Prostate gland (tissue), 2 donors: ENCODE measurements around the gene HSPG2. TPM values are rescaled to one million over a fixed set of nuclear protein-coding genes. Genes with fewer than 3 reads are reported as not detected.

Experiments used
- DNase-seq: peaks from one replicate; pipeline ENCODE4 v3.0.0-alpha.2; 2019; ENCODE audit warnings: low spot score
- H3K27ac ChIP-seq, 2 donors: fragments of 200-600 bp; sonication (generic); 2 replicates each; pipeline ENCODE4 v1.5.1; 2017 to 2019
- H3K27me3 ChIP-seq: fragments of 200-600 bp; sonication (generic); replicated peaks from 2 replicates; pipeline ENCODE4 v1.5.1; 2019; ENCODE audit not compliant: insufficient read depth
- H3K36me3 ChIP-seq, 2 donors: fragments of 200-600 bp; sonication (generic); 1 replicate in 1 of 2; 2 replicates in 1 of 2; pipeline versions ENCODE4 v1.5.1 to v1.8.1; 2017 to 2019
- H3K4me1 ChIP-seq: fragments of 200-600 bp; sonication (generic); replicated peaks from 2 replicates; pipeline ENCODE4 v1.5.1; 2019
- H3K4me3 ChIP-seq, 2 donors: fragments of 200-600 bp; sonication (generic); 2 replicates each; pipeline ENCODE4 v1.5.1; 2017 to 2019
- H3K9me3 ChIP-seq: fragments of 200-600 bp; sonication (generic); 2 replicates; pipeline ENCODE4 v1.5.1; 2017
- POLR2A ChIP-seq: fragments of 450-650 bp; IDR thresholded peaks from one replicate; pipeline ENCODE4 v1.6.1; 2016; ENCODE audit warnings: antibody characterized with exemption, mild to moderate bottlenecking
- POLR2AphosphoS5 ChIP-seq: sonication (generic); formaldehyde crosslinking; IDR thresholded peaks from one replicate; pipeline ENCODE4 v1.6.1; 2017; ENCODE audit warnings: antibody characterized with exemption
- WGBS: methylation state at CpG from one replicate; pipeline ENCODE4 v1.1.5; 2018; 5-methylcytosine and 5-hydroxymethylcytosine counted together
- intact Hi-C: fragments of 100-400 bp; cut with DNase I; formaldehyde crosslinking; loops from one replicate; pipeline ENCODE4 v1.14.2; 2022
- total RNA-seq, 2 donors: library from RNA; depleted of rRNA; stranded (reverse); fragments of >200 nt; gene quantifications; one replicate each; pipeline ENCODE4 v1.1.0, GENCODE V29; 2016
- TF ChIP-seq, protein P1 (sequence below), 4 experiments: fragments of 200-600 bp in 2 of 4; fragments of 450-650 bp in 2 of 4; sonication (generic) in 2 of 4; IDR thresholded peaks; 1 replicate in 3 of 4; 2 replicates in 1 of 4; pipeline ENCODE4 v1.5.1; 2016 to 2019; ENCODE audit warnings: antibody characterized with exemption in 4 of 4, mild to moderate bottlenecking in 2 of 4, moderate library complexity in 2 of 4

Gene HSPG2
- total RNA-seq, 2 donors from 2014 or later: 135 to 257 TPM

DNA sequence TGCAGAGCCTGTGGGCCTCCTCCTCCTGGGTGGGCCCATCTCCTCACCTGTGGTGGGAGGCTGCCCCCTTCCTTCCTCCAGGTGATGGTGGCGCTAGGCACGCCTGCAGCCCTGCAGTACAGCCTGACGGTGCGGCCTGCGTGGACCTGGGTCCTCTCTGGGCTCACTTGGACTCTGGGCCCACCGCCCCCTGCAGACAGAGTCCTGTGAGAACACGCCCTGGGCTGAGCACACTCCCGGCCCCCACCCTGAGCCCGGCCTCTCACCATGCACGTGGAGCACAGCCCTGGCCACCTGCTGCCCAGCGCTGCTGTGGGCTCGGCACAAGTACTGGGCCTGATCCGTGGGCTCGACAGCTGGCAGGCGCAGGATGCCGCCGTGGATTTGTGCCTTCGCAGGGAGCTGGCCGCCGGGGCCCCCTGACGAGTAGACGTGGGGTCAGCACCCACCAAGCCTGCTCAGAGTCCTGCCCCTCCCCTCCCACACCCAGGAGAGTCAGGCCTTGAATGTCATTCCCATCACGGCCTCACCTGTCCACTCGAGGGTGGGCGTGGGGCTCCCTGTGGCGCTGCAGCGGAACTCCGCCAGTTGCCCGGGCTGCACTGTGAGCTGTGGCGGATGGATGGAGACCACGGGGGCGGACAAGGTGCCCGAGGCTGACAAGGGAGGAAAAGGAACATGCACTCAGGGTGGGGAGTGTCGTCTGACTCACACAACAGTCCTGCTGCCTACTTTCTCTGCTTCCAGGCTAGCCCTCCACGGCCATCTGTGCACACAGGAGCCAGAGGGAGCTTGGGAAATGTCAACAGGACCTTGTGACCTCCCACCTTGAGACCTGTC, 81.6 kb downstream of the HSPG2 start:
- intact Hi-C loops: no loop called here
- H3K36me3 ChIP-seq: peaks cover 11 to 14% of the 10 kb centered on the region in 2 donors
- no peak overlapping the region for H3K27ac ChIP-seq
- DNase-seq: no peak
- 83% methylated on average over 26 of the region's 35 CpGs for WGBS
- no peak overlapping the region for H3K4me3 ChIP-seq
- no peaks in the 10 kb centered on the region for H3K27me3 ChIP-seq
- no peaks in the 10 kb centered on the region for H3K4me1 ChIP-seq
- TF ChIP-seq POLR2AphosphoS5 (no peak), POLR2A (no peak)
- TF ChIP-seq, protein P1, sequence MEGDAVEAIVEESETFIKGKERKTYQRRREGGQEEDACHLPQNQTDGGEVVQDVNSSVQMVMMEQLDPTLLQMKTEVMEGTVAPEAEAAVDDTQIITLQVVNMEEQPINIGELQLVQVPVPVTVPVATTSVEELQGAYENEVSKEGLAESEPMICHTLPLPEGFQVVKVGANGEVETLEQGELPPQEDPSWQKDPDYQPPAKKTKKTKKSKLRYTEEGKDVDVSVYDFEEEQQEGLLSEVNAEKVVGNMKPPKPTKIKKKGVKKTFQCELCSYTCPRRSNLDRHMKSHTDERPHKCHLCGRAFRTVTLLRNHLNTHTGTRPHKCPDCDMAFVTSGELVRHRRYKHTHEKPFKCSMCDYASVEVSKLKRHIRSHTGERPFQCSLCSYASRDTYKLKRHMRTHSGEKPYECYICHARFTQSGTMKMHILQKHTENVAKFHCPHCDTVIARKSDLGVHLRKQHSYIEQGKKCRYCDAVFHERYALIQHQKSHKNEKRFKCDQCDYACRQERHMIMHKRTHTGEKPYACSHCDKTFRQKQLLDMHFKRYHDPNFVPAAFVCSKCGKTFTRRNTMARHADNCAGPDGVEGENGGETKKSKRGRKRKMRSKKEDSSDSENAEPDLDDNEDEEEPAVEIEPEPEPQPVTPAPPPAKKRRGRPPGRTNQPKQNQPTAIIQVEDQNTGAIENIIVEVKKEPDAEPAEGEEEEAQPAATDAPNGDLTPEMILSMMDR (IDR thresholded peaks at IDR 0.05): no peak
- no peaks in the 10 kb centered on the region for H3K9me3 ChIP-seq

DNA sequence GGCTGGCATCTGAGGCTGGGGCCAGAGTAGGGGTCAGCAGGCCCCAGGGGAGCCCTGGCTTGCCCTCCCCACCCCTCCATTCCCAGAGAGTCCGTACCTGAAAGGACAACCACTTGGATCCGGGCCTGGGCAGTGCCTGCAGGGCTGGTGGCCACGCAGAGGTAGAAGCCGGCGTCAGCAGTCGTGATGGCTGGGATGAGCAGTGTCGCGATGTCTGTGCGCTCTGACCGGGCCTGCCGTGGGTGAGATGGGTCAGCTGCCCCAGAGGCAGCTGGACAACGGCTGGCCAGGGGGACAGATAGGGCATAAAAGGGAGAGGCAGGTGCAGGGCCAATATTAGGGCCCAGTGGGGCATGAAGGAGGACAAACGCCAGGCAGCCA, 82.4 kb downstream of the HSPG2 start:
- Histone ChIP-seq H3K36me3 (peaks cover 11% of the 10 kb centered on the region in 2 donors), H3K27me3 (no peaks in the 10 kb centered on the region), H3K4me1 (no peaks in the 10 kb centered on the region), H3K4me3 (no peak overlapping the region), H3K27ac (no peak overlapping the region), H3K9me3 (no peaks in the 10 kb centered on the region)
- no peak for DNase-seq
- 92% methylated on average over 13 of the region's 13 CpGs for WGBS
- intact Hi-C loops: no loop called here
- TF ChIP-seq, protein P1 (IDR thresholded peaks at IDR 0.05): no peak
- TF ChIP-seq POLR2AphosphoS5 (no peak), POLR2A (no peak)

DNA sequence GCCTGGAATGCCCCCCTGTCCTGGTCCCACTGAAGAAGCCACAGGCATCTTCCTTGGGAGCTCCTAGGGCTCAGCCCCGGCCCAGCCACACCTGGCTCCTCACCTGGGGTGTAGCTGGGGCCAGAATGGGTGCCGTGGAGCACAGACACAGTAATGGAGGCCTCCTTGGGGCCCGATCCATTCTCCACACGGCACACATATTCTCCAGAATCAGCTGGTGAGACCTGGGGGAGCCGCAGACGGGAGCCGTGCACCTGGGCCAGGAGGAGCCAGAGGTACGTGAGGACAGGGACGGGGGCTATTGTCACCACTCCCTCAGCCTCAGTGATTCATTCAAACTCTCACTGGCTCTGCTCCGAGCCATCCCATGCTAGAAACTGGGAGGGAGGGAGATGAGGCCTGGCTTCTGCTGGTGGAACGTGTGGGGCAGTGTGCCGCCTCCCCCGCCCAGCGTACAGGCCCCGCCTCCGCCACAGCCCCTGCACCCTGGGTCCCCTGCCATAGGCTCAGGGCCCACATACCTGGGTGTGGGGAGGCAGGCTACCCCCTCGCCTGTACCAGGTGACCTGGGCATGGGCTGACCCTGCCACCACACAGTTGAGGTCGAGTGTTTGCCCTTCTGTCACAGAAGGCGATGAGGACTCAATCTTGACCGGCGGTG, 82.9 kb downstream of the HSPG2 start:
- TF ChIP-seq, protein P1 (IDR thresholded peaks at IDR 0.05): no peak
- TF ChIP-seq POLR2A (no peak), POLR2AphosphoS5 (no peak)
- Histone ChIP-seq H3K4me1 (no peaks in the 10 kb centered on the region), H3K27me3 (no peaks in the 10 kb centered on the region), H3K36me3 (peaks cover 6 to 11% of the 10 kb centered on the region in 2 donors), H3K27ac (no peak overlapping the region), H3K9me3 (no peaks in the 10 kb centered on the region), H3K4me3 (no peak overlapping the region)
- intact Hi-C loops: no loop called here
- no peak for DNase-seq
- 89% methylated on average over 21 of the region's 21 CpGs for WGBS

DNA sequence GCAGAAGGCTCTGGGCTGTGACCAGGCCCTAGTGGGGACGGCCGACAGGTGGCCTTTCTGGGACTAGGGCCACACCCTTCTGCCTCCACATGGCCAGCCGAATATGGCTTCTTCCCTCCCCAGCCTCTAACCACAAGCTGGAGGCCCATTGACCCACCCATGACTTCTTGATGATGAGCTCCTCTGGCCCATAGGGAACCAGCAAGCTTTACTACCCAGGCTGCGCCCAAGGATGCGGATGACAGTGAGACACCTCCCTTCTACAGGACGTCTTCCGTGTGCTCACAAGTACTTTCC, 84.0 kb downstream of the HSPG2 start:
- intact Hi-C loops: no loop called here
- Histone ChIP-seq H3K4me1 (no peaks in the 10 kb centered on the region), H3K4me3 (no peak overlapping the region), H3K27ac (no peak overlapping the region), H3K36me3 (peaks cover 5 to 11% of the 10 kb centered on the region in 2 donors), H3K27me3 (no peaks in the 10 kb centered on the region), H3K9me3 (no peaks in the 10 kb centered on the region)
- DNase-seq: no peak
- TF ChIP-seq POLR2A (no peak), POLR2AphosphoS5 (no peak)
- TF ChIP-seq, protein P1 (IDR thresholded peaks at IDR 0.05): no peak
- 83% methylated on average over 7 of the region's 7 CpGs for WGBS
